GM19035 (cell line): ENCODE measurements around the gene GTF2A2.
A peak's percentile ranks its signal among the peaks of the same experiment; 100 is the strongest.

Experiments
- ATAC-seq: cut with Tn5 transposase; IDR thresholded peaks from one replicate; pipeline ENCODE4 v1.9.1; 2021; ENCODE audit not compliant: unreplicated experiment

GTF2A2 gene

DNA sequence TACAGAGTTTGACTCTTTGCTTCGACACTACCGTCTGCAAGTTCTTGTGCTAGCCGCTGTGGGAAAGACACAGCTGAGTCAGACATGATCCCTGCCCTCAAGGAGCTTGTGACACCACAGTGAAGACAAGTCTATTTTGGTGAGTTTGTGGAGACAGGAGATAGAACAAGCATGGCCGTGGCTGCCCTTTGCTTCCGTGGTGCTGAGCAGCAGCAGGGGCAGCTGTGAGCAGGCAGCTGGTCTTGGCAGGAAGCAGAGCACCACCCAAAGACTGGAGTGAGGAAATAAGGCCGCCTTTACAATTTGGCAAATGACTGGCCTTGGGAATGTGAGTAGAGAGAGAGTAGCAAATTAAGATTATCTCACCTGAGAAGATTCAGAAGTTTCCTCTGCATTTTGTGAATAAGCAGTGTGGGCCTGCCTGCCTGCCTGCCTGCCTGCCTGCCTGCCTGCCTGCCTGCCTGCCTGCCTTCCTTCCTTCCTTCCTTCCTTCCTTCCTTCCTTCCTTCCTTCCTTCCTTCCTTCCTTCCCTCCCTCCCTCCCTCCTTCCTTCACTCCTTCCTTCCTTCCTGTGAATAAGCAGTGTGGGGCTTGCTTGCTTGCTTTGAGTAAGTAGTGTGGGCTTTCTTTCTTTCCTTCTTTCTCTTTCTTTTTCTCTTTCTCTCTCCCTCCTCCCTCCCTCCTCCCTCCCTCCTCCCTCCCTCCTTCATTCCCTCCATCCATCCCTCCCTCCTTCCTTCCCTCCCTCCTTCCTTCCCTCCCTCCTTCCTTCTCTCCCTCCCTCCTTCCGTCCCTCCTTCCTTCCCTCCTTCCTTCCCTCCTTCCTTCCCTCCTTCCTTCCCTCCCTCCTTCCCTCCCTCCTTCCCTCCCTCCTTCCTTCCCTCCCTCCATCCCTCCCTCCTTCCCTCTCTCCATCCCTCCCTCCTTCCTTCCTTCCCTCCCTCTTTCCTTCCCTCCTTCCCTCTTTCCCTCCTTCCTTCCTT, 47.3 kb downstream of the GTF2A2 start:
- ATAC-seq = no peak

DNA sequence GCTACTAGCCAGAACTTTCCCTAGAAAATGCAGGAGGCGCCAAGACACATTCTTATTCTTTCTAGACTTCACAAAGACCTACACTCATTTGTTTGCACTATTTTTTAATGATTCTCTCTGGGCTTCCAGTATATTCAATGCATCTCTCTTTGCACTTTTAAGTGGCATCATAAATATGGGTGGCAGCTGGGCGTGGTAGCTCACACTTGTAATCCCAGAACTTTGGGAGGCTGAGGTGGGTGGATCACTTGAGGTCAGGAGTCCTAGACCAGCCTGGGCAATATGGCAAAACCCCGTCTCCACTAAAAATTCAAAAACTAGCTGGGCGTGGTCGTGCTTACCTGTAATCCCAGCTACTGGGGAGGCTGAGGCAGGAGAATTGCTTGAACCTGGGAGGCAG, 51.3 kb downstream of the GTF2A2 start:
- ATAC-seq = no peak

DNA sequence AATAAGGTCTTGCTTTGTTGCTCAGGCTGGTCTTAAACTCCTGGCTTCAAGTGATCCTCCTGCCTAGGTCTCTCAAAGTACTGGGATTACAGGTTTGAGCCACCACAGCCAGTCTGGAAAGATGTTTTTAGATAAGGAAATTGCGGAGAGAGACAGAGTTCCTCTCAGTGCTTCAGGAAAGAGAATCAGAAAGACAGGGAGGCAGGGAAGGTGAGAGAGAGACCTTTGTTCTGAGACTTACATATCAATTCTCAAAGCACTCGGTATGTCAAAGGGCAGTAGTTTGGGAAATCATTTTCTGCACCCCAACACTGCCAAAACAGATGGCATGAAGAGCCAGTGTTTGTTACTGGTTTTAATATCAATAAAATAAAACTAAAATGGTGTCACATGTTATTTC, 58.9 kb downstream of the GTF2A2 start:
- ATAC-seq = no peak

DNA sequence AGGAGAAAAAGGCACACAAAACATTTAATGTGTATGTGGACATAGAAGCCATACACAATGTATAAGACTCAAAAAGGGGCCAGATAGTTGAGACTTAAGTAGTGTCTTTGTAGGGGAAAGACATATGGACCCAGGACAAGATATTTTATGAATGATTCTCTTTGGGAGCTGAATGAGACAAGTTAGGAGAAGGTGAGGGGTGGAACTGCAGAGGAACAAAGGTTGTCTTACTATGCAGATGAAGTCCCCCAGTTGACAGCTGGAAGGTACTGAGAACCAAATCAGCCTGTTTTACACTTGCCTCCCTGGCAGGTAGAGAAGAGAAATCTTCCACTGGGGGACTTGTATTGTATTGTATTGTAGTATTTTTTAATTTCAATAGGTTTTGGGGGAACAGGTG, 60.7 kb downstream of the GTF2A2 start:
- no peak for ATAC-seq

DNA sequence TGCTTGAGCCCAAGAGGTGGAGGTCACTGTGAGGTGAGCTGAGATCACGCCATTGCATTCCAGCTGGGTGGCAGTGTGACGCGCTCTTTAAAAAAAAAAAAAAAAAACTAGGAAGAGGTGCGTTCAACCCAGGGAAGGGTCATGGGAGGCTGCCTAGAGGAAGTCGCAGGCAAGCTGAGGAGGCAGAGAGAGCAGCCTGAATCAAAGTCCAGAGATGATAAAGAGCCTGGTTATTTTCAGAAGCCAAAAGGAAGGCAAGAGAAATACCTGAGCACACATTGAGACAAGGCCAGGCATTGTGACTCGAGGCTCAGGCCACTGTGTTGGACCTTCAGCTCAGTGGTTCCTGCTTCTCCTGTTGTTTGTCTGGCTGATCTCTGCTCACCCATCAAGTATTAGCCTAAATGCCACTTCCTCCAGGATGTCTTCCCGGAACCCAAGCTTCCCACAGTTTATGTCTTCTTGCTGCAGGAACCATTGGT, 61.8 kb downstream of the GTF2A2 start:
- no peak for ATAC-seq

DNA sequence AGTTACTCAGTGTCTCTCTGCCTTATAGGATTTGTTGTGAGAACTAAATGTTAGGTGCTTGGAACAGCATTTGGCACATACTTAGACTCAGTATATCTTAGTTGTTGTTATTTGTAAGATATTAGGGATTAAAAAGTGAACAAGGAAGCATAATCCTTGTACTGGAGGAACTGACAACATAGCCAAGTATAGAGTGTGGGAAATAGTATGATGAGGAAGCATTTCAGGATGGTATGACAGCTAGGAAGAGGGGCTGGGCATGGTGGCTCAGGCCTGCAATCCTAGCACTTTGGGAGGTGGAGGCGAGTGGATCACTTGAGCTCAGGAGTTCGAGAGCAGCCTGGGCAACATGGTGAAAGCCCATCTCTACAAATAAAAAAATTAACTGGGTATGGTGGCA, 62.3 kb downstream of the GTF2A2 start:
- no peak for ATAC-seq

DNA sequence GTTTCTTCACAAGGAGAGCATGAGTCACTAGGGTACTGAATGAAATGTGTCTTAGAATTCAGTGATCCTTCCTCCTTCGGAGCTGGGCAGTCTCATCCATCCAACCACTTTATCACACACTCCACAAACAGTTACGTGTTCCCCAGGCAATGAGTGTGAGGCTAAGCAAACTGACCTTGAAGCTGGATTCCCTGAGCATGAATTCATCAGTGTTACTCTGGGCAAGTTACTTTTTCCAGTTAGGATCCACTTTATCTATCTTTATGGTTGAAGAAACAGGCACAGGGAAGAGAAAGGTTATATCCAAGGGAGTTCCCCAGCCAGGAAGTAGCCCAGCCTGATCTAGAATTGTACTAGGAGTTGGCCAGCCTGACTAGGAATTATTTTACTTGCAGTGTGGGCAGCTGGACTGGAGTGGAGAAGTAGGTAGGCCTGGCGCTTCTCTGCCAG, 62.8 kb downstream of the GTF2A2 start:
- no peak for ATAC-seq

DNA sequence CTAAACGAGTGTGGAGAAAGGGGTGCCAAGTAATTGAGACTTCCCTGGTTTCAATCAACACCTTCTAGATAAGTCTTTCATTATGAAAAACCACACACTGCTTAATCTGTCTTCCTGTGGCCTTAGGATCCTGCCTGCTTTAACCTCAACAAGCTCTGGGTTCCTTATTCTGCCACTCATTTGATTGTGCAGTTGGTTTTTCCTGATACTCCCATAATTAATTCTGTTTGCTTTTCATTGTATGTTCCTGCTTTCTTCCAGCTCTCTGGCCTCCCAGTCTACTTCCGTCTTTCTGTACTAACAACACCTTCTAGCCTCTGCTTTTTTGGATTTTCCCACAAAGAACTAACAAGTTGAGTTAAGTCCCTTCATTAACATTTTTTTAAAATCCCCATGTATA, 66.0 kb downstream of the GTF2A2 start:
- ATAC-seq = no peak

DNA sequence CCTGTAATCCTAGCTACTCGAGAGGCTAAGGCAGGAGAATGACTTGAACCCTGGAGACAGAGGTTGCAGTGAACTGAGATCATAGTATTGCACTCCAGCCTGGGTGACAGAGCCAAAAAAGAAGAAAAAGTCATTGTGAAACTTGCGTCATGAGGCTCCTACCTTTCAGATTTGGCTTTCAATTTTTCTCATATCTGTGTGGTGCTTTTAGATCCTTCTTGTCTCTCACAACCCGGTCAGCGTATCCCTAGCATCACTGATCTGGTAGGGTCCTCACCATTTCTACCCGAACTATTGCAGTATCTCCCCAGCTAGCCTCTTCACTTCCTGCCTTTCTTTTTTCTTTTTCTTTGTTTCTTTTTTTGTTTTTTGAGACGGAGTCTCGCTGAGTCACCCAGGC, 67.3 kb downstream of the GTF2A2 start:
- peak; percentile 65 for ATAC-seq
